GM12878 (cell line): ENCODE data around the gene CYTL1. TPM values are rescaled to one million over a fixed set of nuclear protein-coding genes. Genes with fewer than 3 reads are reported as not detected.

Experiments used
- ATAC-seq: fragments of 200-7000 bp; cut with Tn5 transposase; 3 replicates; pipeline ENCODE4 v1.9.1; 2020; ENCODE audit warnings: mild to moderate bottlenecking, moderate library complexity
- BruUV-seq: library from RNA; stranded (reverse); fragments of 400-500 nt; replicated peaks from 2 replicates; lab custom pipeline; 2021; lab: Mats Ljungman, UMichigan
- CTCF ChIA-PET: fragments of 300-600 bp; sonication (Branson Sonifier 250); formaldehyde crosslinking; extraction: SDS; loops from one replicate; lab custom pipeline; 2021; ENCODE audit warnings: inconsistent platforms; lab: Yijun Ruan, JAX
- POLR2A ChIA-PET: fragments of 350-600 bp; formaldehyde crosslinking; extraction: SDS; loops from one replicate; lab custom pipeline; 2021; ENCODE audit warnings: inconsistent platforms; lab: Charles Lee
- RAD21 ChIA-PET: fragments of 300-600 bp; sonication (Branson Sonifier 250); formaldehyde crosslinking; loops from one replicate; lab custom pipeline; 2023; ENCODE audit warnings: antibody characterized with exemption; ENCODE audit not compliant: unreplicated experiment; lab: Charles Lee
- SMC1A ChIA-PET: fragments of 300-600 bp; sonication (Branson Sonifier 250); formaldehyde crosslinking; loops from one replicate; lab custom pipeline; 2023; ENCODE audit not compliant: unreplicated experiment, uncharacterized antibody; lab: Charles Lee
- DNase-seq: peaks from one replicate; pipeline ENCODE4 v3.0.0-alpha.2; 2011; ENCODE audit warnings: low read depth, low spot score
- FAIRE-seq: peaks from 3 replicates; lab custom pipeline; 2011; peaks lifted over from hg19 to GRCh38; lab: Jason Lieb, UNC
- H2AFZ ChIP-seq: 2 replicates; pipeline ENCODE4 v1.6.0; 2011; ENCODE audit warnings: low read depth, low read length, control low read depth; ENCODE audit not compliant: control insufficient read depth
- H3K27ac ChIP-seq: 2 replicates; pipeline ENCODE4 v1.5.1; 2011; ENCODE audit warnings: control low read depth; ENCODE audit not compliant: control insufficient read depth, insufficient read depth
- H3K27me3 ChIP-seq, 2 experiments: replicated peaks in 1 of 2; 2 replicates each; pipeline versions ENCODE4 v1.6.0 to v1.6.1; 2011; ENCODE audit warnings: low read length in 1 of 2; ENCODE audit not compliant: control insufficient read depth in 2 of 2, insufficient read depth in 2 of 2
- H3K36me3 ChIP-seq, 2 experiments: 2 replicates each; pipeline ENCODE4 v1.5.1; 2011; ENCODE audit warnings: low read length in 1 of 2; ENCODE audit not compliant: control insufficient read depth in 2 of 2, insufficient read depth in 2 of 2
- H3K4me1 ChIP-seq: 2 replicates; pipeline ENCODE4 v1.6.1; 2011; ENCODE audit warnings: mild to moderate bottlenecking, low read length, moderate library complexity, mixed read lengths; ENCODE audit not compliant: control insufficient read depth, insufficient read depth
- H3K4me2 ChIP-seq: 2 replicates; pipeline ENCODE4 v1.6.0; 2011; ENCODE audit warnings: control low read depth; ENCODE audit not compliant: control insufficient read depth, insufficient read depth
- H3K4me3 ChIP-seq: fragments of 200-600 bp; sonication (generic); 2 replicates; pipeline ENCODE4 v1.5.1; 2016
- H3K79me2 ChIP-seq: 2 replicates; pipeline ENCODE4 v1.6.0; 2011; ENCODE audit warnings: low read length; ENCODE audit not compliant: control insufficient read depth, insufficient read depth
- H3K9ac ChIP-seq: 2 replicates; pipeline ENCODE4 v1.8.0; 2011; ENCODE audit warnings: low read length, control low read depth, mixed read lengths; ENCODE audit not compliant: control insufficient read depth, insufficient read depth
- H3K9me3 ChIP-seq: replicated peaks from 3 replicates; pipeline ENCODE4 v1.5.1; 2011; ENCODE audit warnings: mild to moderate bottlenecking, low read length; ENCODE audit not compliant: control insufficient read depth, insufficient read depth
- H4K20me1 ChIP-seq: 2 replicates; pipeline ENCODE4 v1.6.0; 2011; ENCODE audit not compliant: control insufficient read depth, insufficient read depth
- DPF2 ChIP-seq: fragments of 450-650 bp; IDR thresholded peaks from 2 replicates; pipeline ENCODE4 v1.6.1; 2017; ENCODE audit warnings: mild to moderate bottlenecking
- HDGF ChIP-seq: fragments of 450-650 bp; IDR thresholded peaks from 2 replicates; pipeline ENCODE4 v1.6.1; 2016; ENCODE audit warnings: antibody characterized with exemption
- MAX ChIP-seq: IDR thresholded peaks from 2 replicates; pipeline ENCODE4 v1.6.1; 2012; ENCODE audit warnings: low read depth, low read length, improper control_type of control experiment
- MYC ChIP-seq: IDR thresholded peaks from 2 replicates; pipeline ENCODE4 v1.6.1; 2011; ENCODE audit warnings: mild to moderate bottlenecking, low read length, moderate library complexity, inconsistent platforms; ENCODE audit not compliant: insufficient read depth, insufficient replicate concordance, insufficient read length, severe bottlenecking
- PAX8 ChIP-seq: fragments of 450-650 bp; IDR thresholded peaks from 2 replicates; pipeline ENCODE4 v1.6.1; 2017; ENCODE audit warnings: mild to moderate bottlenecking, moderate library complexity
- PKNOX1 ChIP-seq: fragments of 450-650 bp; IDR thresholded peaks from 2 replicates; pipeline ENCODE4 v1.6.1; 2016; ENCODE audit warnings: mild to moderate bottlenecking
- POLR2A ChIP-seq: IDR thresholded peaks from 2 replicates; pipeline ENCODE4 v1.6.1; 2011; ENCODE audit warnings: low read depth, mild to moderate bottlenecking, low read length
- SPI1 ChIP-seq: IDR thresholded peaks from 2 replicates; pipeline ENCODE4 v1.6.1; 2011; ENCODE audit warnings: low read depth, mild to moderate bottlenecking, low read length, moderate library complexity, borderline replicate concordance; ENCODE audit not compliant: insufficient read depth
- SUPT20H ChIP-seq: IDR thresholded peaks from 2 replicates; pipeline ENCODE4 v1.6.1; 2011; ENCODE audit warnings: low read depth, mild to moderate bottlenecking, low read length, moderate library complexity, borderline replicate concordance; ENCODE audit not compliant: control insufficient read depth
- WGBS: methylation state at CpG from one replicate; pipeline ENCODE4 v1.1.6; 2016; ENCODE audit warnings: low lambda C conversion rate; ENCODE audit not compliant: insufficient replicate concordance, insufficient coverage; ENCODE audit errors: missing lambda C conversion rate; 5-methylcytosine and 5-hydroxymethylcytosine counted together
- in situ Hi-C: fragments of 300-500 bp; cut with MboI; formaldehyde crosslinking; loops from 9 replicates; pipeline ENCODE4 v1.14.3; 2018; ENCODE audit warnings: mixed read lengths
- intact Hi-C: fragments of 100-400 bp; cut with micrococcal nuclease; formaldehyde crosslinking; loops from one replicate; pipeline ENCODE4 v1.14.2; 2022; ENCODE audit not compliant: unreplicated experiment
- polyA plus RNA-seq, 11 experiments: library from polyadenylated mRNA; depleted of rRNA in 4 of 11; unstranded in 6 of 11; stranded (reverse) in 5 of 11; fragments of >200 nt; fragmentation: Nextera tagmentation in 4 of 11; fragmentation: Illumina TruSeq in 1 of 11; extraction: Ambion mirVana in 4 of 11; extraction: Trizol in 1 of 11; gene quantifications; 1 replicate in 1 of 11; 2 replicates in 10 of 11; pipeline versions ENCODE4 v1.2.1 to v1.2.3, GENCODE V29; 2011 to 2016; ENCODE audit warnings: inconsistent platforms in 2 of 11, missing spikeins in 2 of 11, low read depth in 1 of 11
- total RNA-seq, 4 experiments: library from RNA; depleted of rRNA in 3 of 4; stranded (reverse); fragments of >200 nt in 3 of 4; fragmentation: Illumina TruSeq in 1 of 4; extraction: Trizol in 1 of 4; gene quantifications; 2 replicates each; pipeline versions ENCODE4 v1.2.1 to v1.2.3, GENCODE V29; 2013 to 2021

CYTL1 gene
- total and polyA plus RNA-seq, 10 of the 15 experiments (the other 5 are each of a cell fraction or from before 2014, with no cell fraction given) = not detected

GRCh38 chr4:5012244-5012898 is 6.9 kb downstream of the CYTL1 start:
- Histone ChIP-seq H3K4me3 (no peak overlapping the region), H3K27me3 (no peaks in the 10 kb centered on the region; a peak in 1 of 4 replicates), H3K27ac (no peak overlapping the region), H3K9ac (no peak overlapping the region), H2AFZ (no peak overlapping the region), H3K79me2 (no peaks in the 10 kb centered on the region), H3K9me3 (no peaks in the 10 kb centered on the region), H3K4me1 (no peaks in the 10 kb centered on the region), H3K36me3 (no peaks in the 10 kb centered on the region), H4K20me1 (no peaks in the 10 kb centered on the region), H3K4me2 (no peak overlapping the region)
- in situ Hi-C loops = no loop called here
- no TSS peak for BruUV-seq
- ChIA-PET SMC1A (no interaction called here), POLR2A (no interaction called here), RAD21 (no interaction called here), CTCF (no interaction called here)
- FAIRE-seq = no peak
- no peak for DNase-seq
- 48% methylated on average over 5 of the region's 5 CpGs for WGBS
- no peak for TF ChIP-seq SPI1
- TF ChIP-seq SUPT20H = no peak
- TF ChIP-seq PAX8 = no peak
- TF ChIP-seq POLR2A = no peak
- TF ChIP-seq DPF2 = no peak
- no peak for TF ChIP-seq PKNOX1
- no peak for TF ChIP-seq MAX
- no peak for TF ChIP-seq HDGF
- TF ChIP-seq MYC = no peak
- intact Hi-C loops = no loop called here
- no peak for ATAC-seq
